ENCODE measurements around the gene ATXN7L1. TPM values are rescaled to one million over a fixed set of nuclear protein-coding genes. Genes with fewer than 3 reads are reported as not detected.
A peak's percentile ranks its signal among the peaks of the same experiment; 100 is the strongest.
"Not testable (repeated sequence)": the region's sequence is repeated elsewhere in the genome, so short reads cannot be mapped to it uniquely, and the experiment has no call there.

ATXN7L1 gene
- polyA plus RNA-seq, 4 donors = 9.7 to 50.8 (median 26.7) TPM

GRCh38 chr7:105846404-105846803 is 30.0 kb downstream of the ATXN7L1 start:
- WGBS, 3 donors = 96 to 100% (median 97%) methylated on average over 1 of the region's 1 CpG
- H3K4me3 ChIP-seq (ENCODE audit: low read depth in 1 of 3, low read length in 3 of 3) = no peak overlapping the region
- no peaks in the 10 kb centered on the region for H3K4me1 ChIP-seq (ENCODE audit: control insufficient read depth in 3 of 3, insufficient read depth in 2 of 3, low read depth in 1 of 3, low read length in 2 of 3)
- no peak for FAIRE-seq
- no peaks in the 10 kb centered on the region for H3K27me3 ChIP-seq (ENCODE audit: control insufficient read depth in 3 of 3, insufficient read depth in 3 of 3, low read length in 3 of 3)
- no peak overlapping the region for H3K27ac ChIP-seq (ENCODE audit: low read depth in 1 of 3, low read length in 2 of 3)
- peaks cover 0 to 13% (median 0%) of the 10 kb centered on the region in 3 donors for H3K36me3 ChIP-seq (ENCODE audit: control insufficient read depth in 3 of 3, insufficient read depth in 2 of 3, low read depth in 1 of 3, low read length in 3 of 3)
- H3K9me3 ChIP-seq (ENCODE audit: control insufficient read depth in 2 of 2, insufficient read depth in 1 of 2, low read depth in 1 of 2, low read length in 1 of 2) = peaks cover 0 to 5% of the 10 kb centered on the region in 2 donors
- DNase-seq = no peak

DNA sequence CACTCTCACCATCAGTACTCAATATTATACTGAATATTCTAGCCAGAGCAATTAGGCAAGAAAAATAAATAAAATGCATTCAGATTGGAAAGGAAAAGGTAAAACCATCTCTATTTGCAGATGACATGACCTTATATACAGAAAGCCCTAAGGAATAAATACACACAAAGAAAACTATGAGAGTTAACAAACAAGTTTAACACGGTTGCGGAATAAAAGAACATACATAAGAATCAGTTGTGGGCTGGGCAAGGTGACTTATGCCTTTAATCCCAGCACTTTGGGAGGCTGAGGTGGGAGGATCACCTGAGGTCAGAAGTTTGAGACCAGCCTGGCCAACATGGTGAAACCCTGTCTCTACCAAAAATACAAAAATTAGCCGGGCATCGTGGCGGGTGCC is 31.7 kb downstream of the ATXN7L1 start:
- 90 to 99% (median 93%) methylated on average over 5 of the region's 5 CpGs for WGBS, 3 donors
- not testable (repeated sequence) for H3K9me3 ChIP-seq (ENCODE audit: control insufficient read depth in 2 of 2, insufficient read depth in 1 of 2, low read depth in 1 of 2, low read length in 1 of 2); FAIRE-seq

GRCh38 chr7:105841866-105842265 is 34.5 kb downstream of the ATXN7L1 start:
- no peak overlapping the region for H3K4me3 ChIP-seq (ENCODE audit: low read depth in 1 of 3, low read length in 3 of 3)
- DNase-seq (no peak), FAIRE-seq (no peak)
- peaks cover 0 to 3% (median 0%) of the 10 kb centered on the region in 3 donors for H3K36me3 ChIP-seq (ENCODE audit: control insufficient read depth in 3 of 3, insufficient read depth in 2 of 3, low read depth in 1 of 3, low read length in 3 of 3)
- H3K27ac ChIP-seq (ENCODE audit: low read depth in 1 of 3, low read length in 2 of 3) = no peak overlapping the region
- no peaks in the 10 kb centered on the region for H3K4me1 ChIP-seq (ENCODE audit: control insufficient read depth in 3 of 3, insufficient read depth in 2 of 3, low read depth in 1 of 3, low read length in 2 of 3)
- H3K9me3 ChIP-seq (ENCODE audit: control insufficient read depth in 2 of 2, insufficient read depth in 1 of 2, low read depth in 1 of 2, low read length in 1 of 2) = no peaks in the 10 kb centered on the region
- H3K27me3 ChIP-seq (ENCODE audit: control insufficient read depth in 3 of 3, insufficient read depth in 3 of 3, low read length in 3 of 3) = no peaks in the 10 kb centered on the region
- 87 to 98% (median 97%) methylated on average over 3 of the region's 3 CpGs for WGBS, 3 donors

More for the DNA sequence above, 31.7 kb downstream of the ATXN7L1 start:
- not testable (repeated sequence) for H3K4me3 ChIP-seq (ENCODE audit: low read depth in 1 of 3, low read length in 3 of 3); H3K27me3 ChIP-seq (ENCODE audit: control insufficient read depth in 3 of 3, insufficient read depth in 3 of 3, low read length in 3 of 3); H3K36me3 ChIP-seq (ENCODE audit: control insufficient read depth in 3 of 3, insufficient read depth in 2 of 3, low read depth in 1 of 3, low read length in 3 of 3); DNase-seq; H3K4me1 ChIP-seq (ENCODE audit: control insufficient read depth in 3 of 3, insufficient read depth in 2 of 3, low read depth in 1 of 3, low read length in 2 of 3); H3K27ac ChIP-seq (ENCODE audit: low read depth in 1 of 3, low read length in 2 of 3)

- 78 to 89% (median 86%) methylated on average over 8 of the region's 8 CpGs for WGBS, 3 donors
- Histone ChIP-seq H3K9me3 (ENCODE audit: control insufficient read depth in 2 of 2, insufficient read depth in 1 of 2, low read depth in 1 of 2, low read length in 1 of 2) (no peaks in the 10 kb centered on the region), H3K4me1 (ENCODE audit: control insufficient read depth in 3 of 3, insufficient read depth in 2 of 3, low read depth in 1 of 3, low read length in 2 of 3) (no peaks in the 10 kb centered on the region), H3K4me3 (ENCODE audit: low read depth in 1 of 3, low read length in 3 of 3) (no peak overlapping the region), H3K27me3 (ENCODE audit: control insufficient read depth in 3 of 3, insufficient read depth in 3 of 3, low read length in 3 of 3) (no peaks in the 10 kb centered on the region), H3K36me3 (ENCODE audit: control insufficient read depth in 3 of 3, insufficient read depth in 2 of 3, low read depth in 1 of 3, low read length in 3 of 3) (peaks cover 0 to 3% (median 0%) of the 10 kb centered on the region in 3 donors), H3K27ac (ENCODE audit: low read depth in 1 of 3, low read length in 2 of 3) (no peak overlapping the region)
- DNase-seq (no peak), FAIRE-seq (no peak)
These were observed 35.2 kb downstream of the ATXN7L1 start for GRCh38 chr7:105840981-105841749.

DNA sequence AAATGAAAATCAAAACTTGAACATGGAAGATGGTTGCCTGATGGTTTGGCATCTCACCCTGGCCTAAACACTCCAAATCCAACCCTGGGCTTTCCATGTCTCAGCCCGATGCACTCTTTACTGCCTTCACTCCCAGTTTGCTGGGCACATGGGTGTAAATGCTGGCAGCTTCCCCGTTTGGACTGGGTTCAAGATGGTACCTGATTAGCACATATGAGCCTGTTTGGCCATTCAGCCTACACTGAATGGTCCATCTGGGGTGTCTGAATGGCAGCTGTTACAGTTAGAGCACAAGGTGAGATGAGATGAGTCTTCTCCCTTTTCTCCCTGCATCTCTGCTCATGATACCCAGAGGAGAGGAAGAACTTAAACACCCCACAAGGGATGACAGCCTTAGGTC is 37.1 kb downstream of the ATXN7L1 start:
- Histone ChIP-seq H3K27me3 (ENCODE audit: control insufficient read depth in 3 of 3, insufficient read depth in 3 of 3, low read length in 3 of 3) (no peaks in the 10 kb centered on the region), H3K4me1 (ENCODE audit: control insufficient read depth in 3 of 3, insufficient read depth in 2 of 3, low read depth in 1 of 3, low read length in 2 of 3) (no peaks in the 10 kb centered on the region), H3K27ac (ENCODE audit: low read depth in 1 of 3, low read length in 2 of 3) (no peak overlapping the region), H3K36me3 (ENCODE audit: control insufficient read depth in 3 of 3, insufficient read depth in 2 of 3, low read depth in 1 of 3, low read length in 3 of 3) (peaks cover 0 to 3% (median 0%) of the 10 kb centered on the region in 3 donors), H3K9me3 (ENCODE audit: control insufficient read depth in 2 of 2, insufficient read depth in 1 of 2, low read depth in 1 of 2, low read length in 1 of 2) (no peaks in the 10 kb centered on the region), H3K4me3 (ENCODE audit: low read depth in 1 of 3, low read length in 3 of 3) (no peak overlapping the region)
- FAIRE-seq = no peak
- DNase-seq = no peak
- WGBS, 3 donors = 37 to 70% (median 45%) methylated on average over 2 of the region's 2 CpGs

DNA sequence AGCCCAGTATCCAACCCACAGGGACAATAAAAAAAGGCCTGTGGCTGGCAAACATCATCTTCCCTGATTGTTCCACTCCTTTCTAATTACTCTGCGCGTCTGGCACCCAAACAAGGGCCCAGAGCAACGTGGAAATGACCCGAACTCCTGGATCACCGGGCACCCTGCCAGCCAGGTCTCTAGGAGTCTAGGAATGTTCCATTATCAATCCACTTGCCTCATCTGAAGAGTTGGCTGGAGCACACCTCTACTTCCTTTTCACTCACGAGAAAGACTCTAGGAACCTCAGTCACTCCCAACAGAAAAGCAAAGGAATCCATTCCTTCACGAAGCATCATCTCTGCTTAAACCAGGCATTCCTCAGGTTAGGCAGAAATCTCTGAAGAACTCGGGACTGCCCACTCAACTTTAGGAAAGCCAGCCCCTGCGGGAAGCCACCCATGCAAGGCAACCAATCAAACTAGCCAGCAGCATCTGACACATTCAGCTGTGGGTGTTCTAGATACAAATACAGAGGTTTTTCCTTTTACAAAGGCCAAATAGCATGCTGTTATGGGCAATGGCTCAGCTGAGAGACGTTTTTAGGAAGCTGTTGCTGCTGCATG is 37.7 kb downstream of the ATXN7L1 start:
- DNase-seq (peak; percentile 31 to 77), FAIRE-seq (no peak)
- Histone ChIP-seq H3K4me3 (ENCODE audit: low read depth in 1 of 3, low read length in 3 of 3) (no peak overlapping the region), H3K27ac (ENCODE audit: low read depth in 1 of 3, low read length in 2 of 3) (no peak overlapping the region), H3K9me3 (ENCODE audit: control insufficient read depth in 2 of 2, insufficient read depth in 1 of 2, low read depth in 1 of 2, low read length in 1 of 2) (no peaks in the 10 kb centered on the region), H3K27me3 (ENCODE audit: control insufficient read depth in 3 of 3, insufficient read depth in 3 of 3, low read length in 3 of 3) (no peaks in the 10 kb centered on the region), H3K36me3 (ENCODE audit: control insufficient read depth in 3 of 3, insufficient read depth in 2 of 3, low read depth in 1 of 3, low read length in 3 of 3) (peaks cover 0 to 3% (median 0%) of the 10 kb centered on the region in 3 donors), H3K4me1 (ENCODE audit: control insufficient read depth in 3 of 3, insufficient read depth in 2 of 3, low read depth in 1 of 3, low read length in 2 of 3) (no peaks in the 10 kb centered on the region)
- 16 to 39% (median 32%) methylated on average over 10 of the region's 10 CpGs for WGBS, 3 donors

DNA sequence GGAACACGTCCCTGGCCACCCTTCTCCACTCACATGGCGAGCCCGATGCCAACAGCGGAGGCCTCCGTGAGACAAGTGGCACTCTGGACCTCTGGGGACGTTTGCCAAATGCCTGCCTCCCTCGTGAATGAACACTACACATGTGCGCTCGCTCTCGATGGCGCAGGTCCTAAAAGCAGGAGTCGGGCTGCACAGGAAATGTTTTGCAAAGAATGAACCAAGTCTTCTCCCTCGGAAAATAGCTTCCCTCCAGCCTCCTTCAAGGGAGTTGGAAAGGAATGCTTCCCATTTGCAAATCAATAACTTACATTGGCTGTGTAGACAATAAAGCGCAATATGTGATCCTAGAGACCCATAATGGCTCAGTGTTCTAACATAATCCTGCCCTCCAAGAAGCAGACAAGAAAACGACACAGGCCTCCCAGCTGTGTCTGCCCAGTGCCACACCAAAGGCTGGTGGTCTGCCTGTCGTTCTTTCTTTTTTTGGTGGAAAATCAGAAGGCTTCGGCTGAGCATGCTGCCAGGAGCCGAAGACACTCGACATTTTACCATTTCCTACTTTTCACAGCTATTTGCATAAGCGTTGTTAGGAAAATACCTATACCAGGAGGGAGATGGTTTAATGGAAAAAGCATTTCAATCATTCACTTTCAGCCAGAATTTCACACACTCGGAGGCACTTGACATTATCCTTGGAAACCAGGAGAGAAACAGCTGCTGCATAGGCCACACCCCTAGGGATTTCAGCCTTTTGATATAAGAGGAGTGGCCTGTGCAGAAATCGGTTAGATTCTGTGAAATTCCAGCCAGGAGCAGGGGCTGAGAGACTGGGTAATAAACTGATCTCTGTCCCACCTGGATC is 38.4 kb downstream of the ATXN7L1 start:
- no peak for FAIRE-seq
- 68 to 78% (median 70%) methylated on average over 22 of the region's 22 CpGs for WGBS, 3 donors

GRCh38 chr7:105835441-105835840 is 41.0 kb downstream of the ATXN7L1 start:
- Histone ChIP-seq H3K27ac (ENCODE audit: low read depth in 1 of 3, low read length in 2 of 3) (no peak overlapping the region), H3K27me3 (ENCODE audit: control insufficient read depth in 3 of 3, insufficient read depth in 3 of 3, low read length in 3 of 3) (no peaks in the 10 kb centered on the region), H3K4me1 (ENCODE audit: control insufficient read depth in 3 of 3, insufficient read depth in 2 of 3, low read depth in 1 of 3, low read length in 2 of 3) (peaks cover 0 to 11% (median 0%) of the 10 kb centered on the region in 3 donors), H3K9me3 (ENCODE audit: control insufficient read depth in 2 of 2, insufficient read depth in 1 of 2, low read depth in 1 of 2, low read length in 1 of 2) (no peaks in the 10 kb centered on the region), H3K4me3 (ENCODE audit: low read depth in 1 of 3, low read length in 3 of 3) (no peak overlapping the region), H3K36me3 (ENCODE audit: control insufficient read depth in 3 of 3, insufficient read depth in 2 of 3, low read depth in 1 of 3, low read length in 3 of 3) (peaks cover 0 to 4% (median 0%) of the 10 kb centered on the region in 3 donors)
- FAIRE-seq (no peak), DNase-seq (no peak)
- WGBS, 3 donors = 80 to 95% (median 91%) methylated on average over 4 of the region's 4 CpGs

More for the DNA sequence above, 38.4 kb downstream of the ATXN7L1 start:
- no peaks in the 10 kb centered on the region for H3K9me3 ChIP-seq (ENCODE audit: control insufficient read depth in 2 of 2, insufficient read depth in 1 of 2, low read depth in 1 of 2, low read length in 1 of 2)
- DNase-seq = peak in 1 of 2 donors; percentile 14
- H3K27me3 ChIP-seq (ENCODE audit: control insufficient read depth in 3 of 3, insufficient read depth in 3 of 3, low read length in 3 of 3) = no peaks in the 10 kb centered on the region
- H3K4me1 ChIP-seq (ENCODE audit: control insufficient read depth in 3 of 3, insufficient read depth in 2 of 3, low read depth in 1 of 3, low read length in 2 of 3) = no peaks in the 10 kb centered on the region
- H3K27ac ChIP-seq (ENCODE audit: low read depth in 1 of 3, low read length in 2 of 3) = no peak overlapping the region
- H3K4me3 ChIP-seq (ENCODE audit: low read depth in 1 of 3, low read length in 3 of 3) = no peak overlapping the region
- peaks cover 0 to 3% (median 0%) of the 10 kb centered on the region in 3 donors for H3K36me3 ChIP-seq (ENCODE audit: control insufficient read depth in 3 of 3, insufficient read depth in 2 of 3, low read depth in 1 of 3, low read length in 3 of 3)
